Measurements from ENCODE around the gene FLII. TPM values are rescaled to one million over a fixed set of nuclear protein-coding genes. Genes with fewer than 3 reads are reported as not detected.

Gene FLII
- total RNA-seq, 1 experiment from 2014 or later = 309 TPM

DNA sequence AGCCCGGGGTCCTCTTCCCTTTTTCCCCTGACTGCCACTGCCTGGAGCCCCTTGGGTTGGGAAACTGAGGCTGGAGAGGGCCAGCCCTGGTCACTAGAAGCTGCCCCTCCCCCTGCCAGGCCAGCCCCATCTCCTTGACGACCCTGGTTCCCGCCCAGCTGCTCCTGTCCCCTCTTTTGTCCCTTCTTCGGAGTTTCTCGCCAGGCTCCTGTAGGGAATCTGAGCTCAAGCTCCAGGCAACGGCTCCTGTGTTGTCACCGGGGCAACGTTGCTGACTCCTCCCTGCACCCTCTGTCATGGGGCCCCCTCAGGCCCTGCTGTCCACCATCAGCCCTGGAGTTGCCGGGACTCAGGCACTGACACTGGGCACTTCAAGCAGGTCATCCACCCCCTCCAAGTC, 27.4 kb downstream of the FLII start:
- Mint-ChIP-seq H3K4me1 (peaks cover 18% of the 10 kb centered on the region), H3K4me3 (no peak overlapping the region), H3K9me3 (no peaks in the 10 kb centered on the region), H3K27ac (0 out of 2 replicates have a peak overlapping the region, but pooled peaks have one; percentile 49), H3K27me3 (ENCODE audit: low read depth) (no peaks in the 10 kb centered on the region), H3K36me3 (peaks cover 10% of the 10 kb centered on the region; the same call in 1 of the 2 replicates)
- POLR2A ChIA-PET = interaction anchor here (1.3 kb wide), 1 partner anchor 16 kb away, joined by 3 read pairs; no protein-coding TSS in a partner anchor
- DNase-seq (ENCODE audit: low spot score) = no peak
- no peak for ATAC-seq
- CTCF ChIA-PET = interaction anchor here (0.5 to 2.7 kb wide), 4 partner anchors 13 to 353 kb away, joined by 3 to 19 read pairs (median 4); no protein-coding TSS in a partner anchor
- TF ChIP-seq, protein P1, sequence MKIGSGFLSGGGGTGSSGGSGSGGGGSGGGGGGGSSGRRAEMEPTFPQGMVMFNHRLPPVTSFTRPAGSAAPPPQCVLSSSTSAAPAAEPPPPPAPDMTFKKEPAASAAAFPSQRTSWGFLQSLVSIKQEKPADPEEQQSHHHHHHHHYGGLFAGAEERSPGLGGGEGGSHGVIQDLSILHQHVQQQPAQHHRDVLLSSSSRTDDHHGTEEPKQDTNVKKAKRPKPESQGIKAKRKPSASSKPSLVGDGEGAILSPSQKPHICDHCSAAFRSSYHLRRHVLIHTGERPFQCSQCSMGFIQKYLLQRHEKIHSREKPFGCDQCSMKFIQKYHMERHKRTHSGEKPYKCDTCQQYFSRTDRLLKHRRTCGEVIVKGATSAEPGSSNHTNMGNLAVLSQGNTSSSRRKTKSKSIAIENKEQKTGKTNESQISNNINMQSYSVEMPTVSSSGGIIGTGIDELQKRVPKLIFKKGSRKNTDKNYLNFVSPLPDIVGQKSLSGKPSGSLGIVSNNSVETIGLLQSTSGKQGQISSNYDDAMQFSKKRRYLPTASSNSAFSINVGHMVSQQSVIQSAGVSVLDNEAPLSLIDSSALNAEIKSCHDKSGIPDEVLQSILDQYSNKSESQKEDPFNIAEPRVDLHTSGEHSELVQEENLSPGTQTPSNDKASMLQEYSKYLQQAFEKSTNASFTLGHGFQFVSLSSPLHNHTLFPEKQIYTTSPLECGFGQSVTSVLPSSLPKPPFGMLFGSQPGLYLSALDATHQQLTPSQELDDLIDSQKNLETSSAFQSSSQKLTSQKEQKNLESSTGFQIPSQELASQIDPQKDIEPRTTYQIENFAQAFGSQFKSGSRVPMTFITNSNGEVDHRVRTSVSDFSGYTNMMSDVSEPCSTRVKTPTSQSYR (CRISPR knock-in tag; IDR thresholded peaks at IDR 0.05) = no peak
- TF ChIP-seq IRF2 (CRISPR knock-in tag; IDR thresholded peaks at IDR 0.05; ENCODE audit: borderline replicate concordance, low read depth) (no peak), EMX1 (CRISPR knock-in tag; IDR thresholded peaks at IDR 0.05) (no peak), CREM (CRISPR knock-in tag; IDR thresholded peaks at IDR 0.05) (no peak), RELA (CRISPR knock-in tag; IDR thresholded peaks at IDR 0.05; ENCODE audit: borderline replicate concordance) (no peak), NFYB (CRISPR knock-in tag; conservative IDR thresholded peaks at IDR 0.05; ENCODE audit: low read depth) (no peak), ZNF121 (CRISPR knock-in tag; IDR thresholded peaks at IDR 0.05) (no peak), PRRX2 (CRISPR knock-in tag; IDR thresholded peaks at IDR 0.05) (no peak), TEAD1 (CRISPR knock-in tag; IDR thresholded peaks at IDR 0.05) (no peak), CBFB (CRISPR knock-in tag; IDR thresholded peaks at IDR 0.05; ENCODE audit: low read depth) (no peak), CREB1 (CRISPR knock-in tag; IDR thresholded peaks at IDR 0.05) (no peak), NR3C1 (CRISPR knock-in tag; conservative IDR thresholded peaks at IDR 0.05; ENCODE audit: low read depth) (no peak)
- TF ChIP-seq, protein P2, sequence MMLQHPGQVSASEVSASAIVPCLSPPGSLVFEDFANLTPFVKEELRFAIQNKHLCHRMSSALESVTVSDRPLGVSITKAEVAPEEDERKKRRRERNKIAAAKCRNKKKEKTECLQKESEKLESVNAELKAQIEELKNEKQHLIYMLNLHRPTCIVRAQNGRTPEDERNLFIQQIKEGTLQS (CRISPR knock-in tag; conservative IDR thresholded peaks at IDR 0.05) = no peak
- TF ChIP-seq, protein P3, sequence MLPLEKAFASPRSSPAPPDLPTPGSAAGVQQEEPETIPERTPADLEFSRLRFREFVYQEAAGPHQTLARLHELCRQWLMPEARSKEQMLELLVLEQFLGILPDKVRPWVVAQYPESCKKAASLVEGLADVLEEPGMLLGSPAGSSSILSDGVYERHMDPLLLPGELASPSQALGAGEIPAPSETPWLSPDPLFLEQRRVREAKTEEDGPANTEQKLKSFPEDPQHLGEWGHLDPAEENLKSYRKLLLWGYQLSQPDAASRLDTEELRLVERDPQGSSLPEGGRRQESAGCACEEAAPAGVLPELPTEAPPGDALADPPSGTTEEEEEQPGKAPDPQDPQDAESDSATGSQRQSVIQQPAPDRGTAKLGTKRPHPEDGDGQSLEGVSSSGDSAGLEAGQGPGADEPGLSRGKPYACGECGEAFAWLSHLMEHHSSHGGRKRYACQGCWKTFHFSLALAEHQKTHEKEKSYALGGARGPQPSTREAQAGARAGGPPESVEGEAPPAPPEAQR (CRISPR knock-in tag; IDR thresholded peaks at IDR 0.05) = no peak
- TF ChIP-seq, protein P4, sequence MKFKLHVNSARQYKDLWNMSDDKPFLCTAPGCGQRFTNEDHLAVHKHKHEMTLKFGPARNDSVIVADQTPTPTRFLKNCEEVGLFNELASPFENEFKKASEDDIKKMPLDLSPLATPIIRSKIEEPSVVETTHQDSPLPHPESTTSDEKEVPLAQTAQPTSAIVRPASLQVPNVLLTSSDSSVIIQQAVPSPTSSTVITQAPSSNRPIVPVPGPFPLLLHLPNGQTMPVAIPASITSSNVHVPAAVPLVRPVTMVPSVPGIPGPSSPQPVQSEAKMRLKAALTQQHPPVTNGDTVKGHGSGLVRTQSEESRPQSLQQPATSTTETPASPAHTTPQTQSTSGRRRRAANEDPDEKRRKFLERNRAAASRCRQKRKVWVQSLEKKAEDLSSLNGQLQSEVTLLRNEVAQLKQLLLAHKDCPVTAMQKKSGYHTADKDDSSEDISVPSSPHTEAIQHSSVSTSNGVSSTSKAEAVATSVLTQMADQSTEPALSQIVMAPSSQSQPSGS (CRISPR knock-in tag; IDR thresholded peaks at IDR 0.05; ENCODE audit: borderline replicate concordance, low read depth) = no peak
- TF ChIP-seq, protein P5, sequence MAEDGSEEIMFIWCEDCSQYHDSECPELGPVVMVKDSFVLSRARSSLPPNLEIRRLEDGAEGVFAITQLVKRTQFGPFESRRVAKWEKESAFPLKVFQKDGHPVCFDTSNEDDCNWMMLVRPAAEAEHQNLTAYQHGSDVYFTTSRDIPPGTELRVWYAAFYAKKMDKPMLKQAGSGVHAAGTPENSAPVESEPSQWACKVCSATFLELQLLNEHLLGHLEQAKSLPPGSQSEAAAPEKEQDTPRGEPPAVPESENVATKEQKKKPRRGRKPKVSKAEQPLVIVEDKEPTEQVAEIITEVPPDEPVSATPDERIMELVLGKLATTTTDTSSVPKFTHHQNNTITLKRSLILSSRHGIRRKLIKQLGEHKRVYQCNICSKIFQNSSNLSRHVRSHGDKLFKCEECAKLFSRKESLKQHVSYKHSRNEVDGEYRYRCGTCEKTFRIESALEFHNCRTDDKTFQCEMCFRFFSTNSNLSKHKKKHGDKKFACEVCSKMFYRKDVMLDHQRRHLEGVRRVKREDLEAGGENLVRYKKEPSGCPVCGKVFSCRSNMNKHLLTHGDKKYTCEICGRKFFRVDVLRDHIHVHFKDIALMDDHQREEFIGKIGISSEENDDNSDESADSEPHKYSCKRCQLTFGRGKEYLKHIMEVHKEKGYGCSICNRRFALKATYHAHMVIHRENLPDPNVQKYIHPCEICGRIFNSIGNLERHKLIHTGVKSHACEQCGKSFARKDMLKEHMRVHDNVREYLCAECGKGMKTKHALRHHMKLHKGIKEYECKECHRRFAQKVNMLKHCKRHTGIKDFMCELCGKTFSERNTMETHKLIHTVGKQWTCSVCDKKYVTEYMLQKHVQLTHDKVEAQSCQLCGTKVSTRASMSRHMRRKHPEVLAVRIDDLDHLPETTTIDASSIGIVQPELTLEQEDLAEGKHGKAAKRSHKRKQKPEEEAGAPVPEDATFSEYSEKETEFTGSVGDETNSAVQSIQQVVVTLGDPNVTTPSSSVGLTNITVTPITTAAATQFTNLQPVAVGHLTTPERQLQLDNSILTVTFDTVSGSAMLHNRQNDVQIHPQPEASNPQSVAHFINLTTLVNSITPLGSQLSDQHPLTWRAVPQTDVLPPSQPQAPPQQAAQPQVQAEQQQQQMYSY (CRISPR knock-in tag; IDR thresholded peaks at IDR 0.05) = no peak

All from WTC11 (cell line).